Mucosa of rectum (tissue), 2 donors: ENCODE results near the gene POC1B.

Experiments used
- H3K27ac ChIP-seq, 2 donors: one replicate each; pipeline ENCODE4 v1.7.0; 2013; ENCODE audit warnings: inconsistent platforms in 2 of 2, low read depth in 2 of 2, low read length in 2 of 2
- H3K27me3 ChIP-seq, 2 donors: one replicate each; pipeline ENCODE4 v1.7.0; 2013; ENCODE audit warnings: low read length in 2 of 2; ENCODE audit not compliant: control insufficient read depth in 2 of 2, insufficient read depth in 2 of 2
- H3K36me3 ChIP-seq, 2 donors: one replicate each; pipeline ENCODE4 v1.7.0; 2013; ENCODE audit warnings: low read length in 2 of 2; ENCODE audit not compliant: control insufficient read depth in 2 of 2, insufficient read depth in 2 of 2
- H3K4me1 ChIP-seq, 2 donors: one replicate each; pipeline ENCODE4 v1.7.0; 2013; ENCODE audit warnings: low read length in 2 of 2, mild to moderate bottlenecking in 1 of 2; ENCODE audit not compliant: control insufficient read depth in 2 of 2, insufficient read depth in 2 of 2
- H3K4me3 ChIP-seq, 2 donors: one replicate each; pipeline ENCODE4 v1.7.0; 2013; ENCODE audit warnings: low read length in 2 of 2
- H3K9ac ChIP-seq, 2 donors: one replicate each; pipeline ENCODE4 v1.7.0; 2013; ENCODE audit warnings: low read length in 2 of 2, low read depth in 1 of 2, mild to moderate bottlenecking in 1 of 2
- H3K9me3 ChIP-seq, 2 donors: one replicate each; pipeline ENCODE4 v1.7.0; 2013; ENCODE audit warnings: low read length in 2 of 2; ENCODE audit not compliant: control insufficient read depth in 2 of 2
- donor health status: healthy.
- donor health status: Normal muscosa, but diverticular disease.

Gene POC1B

GRCh38 chr12:89525824-89526770, at the start of gene POC1B:
Gene POC1B (minus strand): TSS chr12:89526047. CDS start chr12:89525895, 152 bp downstream.
- no peaks in the 10 kb centered on the region for H3K36me3 ChIP-seq

GRCh38 chr12:89575374-89575773, 49.5 kb upstream of the POC1B start:
- no peaks in the 10 kb centered on the region for H3K36me3 ChIP-seq

More at GRCh38 chr12:89525824-89526770, at the start of gene POC1B:
- Histone ChIP-seq H3K4me3 (peak within 1 kb of the TSS; percentile 95 to 99), H3K9ac (peak within 1 kb of the TSS; percentile 95 to 97), H3K9me3 (no peaks in the 10 kb centered on the region), H3K27me3 (no peaks in the 10 kb centered on the region), H3K4me1 (peaks cover 16 to 17% of the 10 kb centered on the region in 2 donors), H3K27ac (peak within 1 kb of the TSS; percentile 91 to 92)

GRCh38 chr12:89574736-89575208, 48.9 kb upstream of the POC1B start:
- Histone ChIP-seq H3K4me1 (no peaks in the 10 kb centered on the region), H3K36me3 (no peaks in the 10 kb centered on the region), H3K4me3 (no peak overlapping the region), H3K27me3 (no peaks in the 10 kb centered on the region), H3K27ac (no peak overlapping the region), H3K9ac (no peak overlapping the region), H3K9me3 (no peaks in the 10 kb centered on the region)

More at GRCh38 chr12:89575374-89575773, 49.5 kb upstream of the POC1B start:
- H3K4me1 ChIP-seq: no peaks in the 10 kb centered on the region
- H3K27me3 ChIP-seq: no peaks in the 10 kb centered on the region
- H3K27ac ChIP-seq: no peak overlapping the region
- H3K4me3 ChIP-seq: no peak overlapping the region
- no peak overlapping the region for H3K9ac ChIP-seq
- H3K9me3 ChIP-seq: no peaks in the 10 kb centered on the region

- no peak overlapping the region for H3K27ac ChIP-seq
- no peaks in the 10 kb centered on the region for H3K4me1 ChIP-seq
- H3K27me3 ChIP-seq: no peaks in the 10 kb centered on the region
- no peaks in the 10 kb centered on the region for H3K36me3 ChIP-seq
- H3K4me3 ChIP-seq: no peak overlapping the region
- H3K9ac ChIP-seq: no peak overlapping the region
- H3K9me3 ChIP-seq: no peaks in the 10 kb centered on the region
These were observed 47.4 kb upstream of the POC1B start for GRCh38 chr12:89573051-89573810.

GRCh38 chr12:89571491-89572195, 45.8 kb upstream of the POC1B start:
- Histone ChIP-seq H3K9ac (no peak overlapping the region), H3K4me1 (no peaks in the 10 kb centered on the region), H3K36me3 (no peaks in the 10 kb centered on the region), H3K27ac (no peak overlapping the region), H3K4me3 (no peak overlapping the region), H3K27me3 (no peaks in the 10 kb centered on the region), H3K9me3 (no peaks in the 10 kb centered on the region)

GRCh38 chr12:89568484-89568883, 42.6 kb upstream of the POC1B start:
- H3K36me3 ChIP-seq: no peaks in the 10 kb centered on the region
- no peak overlapping the region for H3K4me3 ChIP-seq
- no peaks in the 10 kb centered on the region for H3K9me3 ChIP-seq
- no peaks in the 10 kb centered on the region for H3K27me3 ChIP-seq
- no peak overlapping the region for H3K9ac ChIP-seq
- no peaks in the 10 kb centered on the region for H3K4me1 ChIP-seq
- no peak overlapping the region for H3K27ac ChIP-seq

- H3K27me3 ChIP-seq: no peaks in the 10 kb centered on the region
- H3K9me3 ChIP-seq: no peaks in the 10 kb centered on the region
- H3K9ac ChIP-seq: no peak overlapping the region
- H3K4me3 ChIP-seq: no peak overlapping the region
- H3K4me1 ChIP-seq: no peaks in the 10 kb centered on the region
- H3K36me3 ChIP-seq: no peaks in the 10 kb centered on the region
- no peak overlapping the region for H3K27ac ChIP-seq
These were observed 41.9 kb upstream of the POC1B start for GRCh38 chr12:89567691-89568239.

GRCh38 chr12:89566615-89567014, 40.8 kb upstream of the POC1B start:
- H3K27me3 ChIP-seq: no peaks in the 10 kb centered on the region
- H3K9me3 ChIP-seq: no peaks in the 10 kb centered on the region
- H3K4me3 ChIP-seq: no peak overlapping the region
- H3K36me3 ChIP-seq: no peaks in the 10 kb centered on the region
- H3K9ac ChIP-seq: no peak overlapping the region
- no peak overlapping the region for H3K27ac ChIP-seq
- no peaks in the 10 kb centered on the region for H3K4me1 ChIP-seq

- no peaks in the 10 kb centered on the region for H3K36me3 ChIP-seq
- H3K9ac ChIP-seq: no peak overlapping the region
- no peaks in the 10 kb centered on the region for H3K27me3 ChIP-seq
- no peaks in the 10 kb centered on the region for H3K9me3 ChIP-seq
- no peaks in the 10 kb centered on the region for H3K4me1 ChIP-seq
- H3K4me3 ChIP-seq: no peak overlapping the region
- no peak overlapping the region for H3K27ac ChIP-seq
These were observed 39.2 kb upstream of the POC1B start for GRCh38 chr12:89565002-89565401.
